Esophagus muscularis mucosa (tissue), 4 donors: ENCODE data around the gene TAGLN2. TPM values are rescaled to one million over a fixed set of nuclear protein-coding genes. Genes with fewer than 3 reads are reported as not detected.
A peak's percentile ranks its signal among the peaks of the same experiment; 100 is the strongest.

Experiments used
- DNase-seq: peaks from one replicate; pipeline ENCODE4 v3.0.0-alpha.2; 2017; ENCODE audit errors: extremely low spot score
- H3K27ac ChIP-seq, 4 donors: fragments of 200-600 bp; sonication (generic); replicated peaks in 1 of 4; 1 replicate in 3 of 4; 2 replicates in 1 of 4; pipeline ENCODE4 v1.5.1; 2016 to 2019; ENCODE audit warnings: mild to moderate bottlenecking in 1 of 4
- H3K27me3 ChIP-seq, 4 donors: fragments of 200-600 bp; sonication (generic); one replicate each; pipeline versions ENCODE4 v1.5.1 to v1.6.0; 2016 to 2019
- H3K36me3 ChIP-seq, 4 donors: fragments of 200-600 bp; sonication (generic); one replicate each; pipeline ENCODE4 v1.5.1; 2016 to 2019
- H3K4me1 ChIP-seq, 4 donors: fragments of 200-600 bp; sonication (generic); one replicate each; pipeline ENCODE4 v1.5.1; 2016 to 2019
- H3K4me3 ChIP-seq, 4 donors: fragments of 200-600 bp; sonication (generic); 1 replicate in 2 of 4; 2 replicates in 2 of 4; pipeline ENCODE4 v1.5.1; 2016 to 2019; ENCODE audit warnings: mild to moderate bottlenecking in 4 of 4, moderate library complexity in 1 of 4
- H3K9me3 ChIP-seq, 4 donors: fragments of 200-600 bp; sonication (generic); 1 replicate in 3 of 4; 2 replicates in 1 of 4; pipeline ENCODE4 v1.5.1; 2016 to 2019
- EP300 ChIP-seq: sonication (generic); formaldehyde crosslinking; IDR thresholded peaks from one replicate; pipeline ENCODE4 v1.6.1; 2017; ENCODE audit warnings: antibody characterized with exemption
- POLR2A ChIP-seq: fragments of 450-650 bp; IDR thresholded peaks from one replicate; pipeline ENCODE4 v1.6.1; 2017; ENCODE audit warnings: antibody characterized with exemption, moderate library complexity, mild to moderate bottlenecking, low read depth
- POLR2AphosphoS5 ChIP-seq, 2 donors: sonication (generic); formaldehyde crosslinking; IDR thresholded peaks; one replicate each; pipeline ENCODE4 v1.6.1; 2017; ENCODE audit warnings: antibody characterized with exemption in 2 of 2
- WGBS: methylation state at CpG from one replicate; pipeline ENCODE4 v1.1.5; 2018; 5-methylcytosine and 5-hydroxymethylcytosine counted together
- intact Hi-C: fragments of 100-400 bp; cut with DNase I; formaldehyde crosslinking; loops from one replicate; pipeline ENCODE4 v1.15.1; 2023
- total RNA-seq, 4 donors: library from RNA; depleted of rRNA; stranded (reverse); fragments of >200 nt; gene quantifications; one replicate each; pipeline versions ENCODE4 v1.1.0 to v1.2.1, GENCODE V29; 2016
- TF ChIP-seq, protein P1 (sequence below), 3 experiments: fragments of 200-600 bp in 2 of 3; fragments of 450-650 bp in 1 of 3; sonication (generic) in 2 of 3; IDR thresholded peaks; one replicate each; pipeline ENCODE4 v1.5.1; 2017 to 2019; ENCODE audit warnings: antibody characterized with exemption in 3 of 3, mild to moderate bottlenecking in 2 of 3, moderate library complexity in 1 of 3

Gene TAGLN2
- total RNA-seq, 4 donors from 2014 or later: 125 to 276 (median 228) TPM

DNA sequence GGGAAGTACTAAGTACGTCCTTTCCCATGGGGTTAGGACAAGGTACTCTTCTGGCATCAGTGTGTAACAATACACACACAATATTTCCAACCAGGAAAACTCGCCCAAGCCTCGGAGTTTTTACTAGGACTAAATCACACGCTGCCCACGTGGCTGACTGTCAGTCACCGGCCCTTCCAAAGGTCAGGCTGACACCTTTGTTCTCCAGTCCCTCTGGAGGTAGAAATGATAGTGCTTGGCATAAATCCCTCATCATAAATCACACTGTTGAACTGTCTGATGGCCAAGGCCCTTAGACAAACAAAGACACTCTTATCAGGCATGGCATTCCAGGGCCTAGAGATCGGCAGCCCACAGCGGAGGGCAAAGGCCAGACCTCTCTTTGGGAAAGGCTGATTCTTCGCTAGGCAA lies 45.6 kb upstream of the TAGLN2 start:
- Histone ChIP-seq H3K4me3 (no peak overlapping the region), H3K9me3 (no peaks in the 10 kb centered on the region), H3K4me1 (no peaks in the 10 kb centered on the region), H3K27ac (no peak overlapping the region), H3K27me3 (peaks cover 0 to 12% (median 0%) of the 10 kb centered on the region in 4 donors), H3K36me3 (no peaks in the 10 kb centered on the region)
- DNase-seq: no peak
- intact Hi-C loops: no loop called here
- TF ChIP-seq POLR2AphosphoS5 (IDR thresholded peaks at IDR 0.05) (no peak), EP300 (no peak), POLR2A (no peak)
- TF ChIP-seq, protein P1, sequence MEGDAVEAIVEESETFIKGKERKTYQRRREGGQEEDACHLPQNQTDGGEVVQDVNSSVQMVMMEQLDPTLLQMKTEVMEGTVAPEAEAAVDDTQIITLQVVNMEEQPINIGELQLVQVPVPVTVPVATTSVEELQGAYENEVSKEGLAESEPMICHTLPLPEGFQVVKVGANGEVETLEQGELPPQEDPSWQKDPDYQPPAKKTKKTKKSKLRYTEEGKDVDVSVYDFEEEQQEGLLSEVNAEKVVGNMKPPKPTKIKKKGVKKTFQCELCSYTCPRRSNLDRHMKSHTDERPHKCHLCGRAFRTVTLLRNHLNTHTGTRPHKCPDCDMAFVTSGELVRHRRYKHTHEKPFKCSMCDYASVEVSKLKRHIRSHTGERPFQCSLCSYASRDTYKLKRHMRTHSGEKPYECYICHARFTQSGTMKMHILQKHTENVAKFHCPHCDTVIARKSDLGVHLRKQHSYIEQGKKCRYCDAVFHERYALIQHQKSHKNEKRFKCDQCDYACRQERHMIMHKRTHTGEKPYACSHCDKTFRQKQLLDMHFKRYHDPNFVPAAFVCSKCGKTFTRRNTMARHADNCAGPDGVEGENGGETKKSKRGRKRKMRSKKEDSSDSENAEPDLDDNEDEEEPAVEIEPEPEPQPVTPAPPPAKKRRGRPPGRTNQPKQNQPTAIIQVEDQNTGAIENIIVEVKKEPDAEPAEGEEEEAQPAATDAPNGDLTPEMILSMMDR (IDR thresholded peaks at IDR 0.05): no peak
- WGBS: 74% methylated on average over 9 of the region's 9 CpGs

DNA sequence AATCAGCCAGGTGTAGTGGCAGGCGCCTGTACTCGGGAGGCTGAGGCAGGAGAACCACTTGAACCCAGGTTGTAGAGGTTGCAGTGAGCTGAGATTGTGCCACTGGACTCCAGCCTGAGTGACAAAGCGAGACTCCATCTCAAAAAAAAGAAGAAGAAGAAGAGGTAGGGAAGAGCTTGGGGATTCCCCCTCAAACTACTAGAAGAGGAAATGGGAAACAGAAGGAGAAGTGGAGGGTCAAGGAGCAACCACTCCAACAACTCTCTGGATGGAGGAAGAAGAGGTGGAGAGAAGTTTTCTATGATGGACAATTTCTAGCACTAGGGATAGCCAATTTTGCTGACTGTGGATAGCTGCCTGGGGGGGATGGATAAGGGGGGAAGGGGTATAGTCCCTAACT lies 43.6 kb upstream of the TAGLN2 start:
- WGBS: 94% methylated on average over 3 of the region's 3 CpGs
- H3K27me3 ChIP-seq: peaks cover 0 to 12% (median 0%) of the 10 kb centered on the region in 4 donors
- no peak overlapping the region for H3K27ac ChIP-seq
- H3K36me3 ChIP-seq: no peaks in the 10 kb centered on the region
- no peaks in the 10 kb centered on the region for H3K9me3 ChIP-seq
- DNase-seq: no peak
- no peak for TF ChIP-seq EP300
- no peak for TF ChIP-seq POLR2AphosphoS5 (IDR thresholded peaks at IDR 0.05)
- no peak for TF ChIP-seq POLR2A
- TF ChIP-seq, protein P1 (IDR thresholded peaks at IDR 0.05): no peak
- no peaks in the 10 kb centered on the region for H3K4me1 ChIP-seq
- intact Hi-C loops: no loop called here
- H3K4me3 ChIP-seq: no peak overlapping the region

- TF ChIP-seq EP300 (no peak), POLR2A (no peak), POLR2AphosphoS5 (IDR thresholded peaks at IDR 0.05) (no peak)
- TF ChIP-seq, protein P1 (IDR thresholded peaks at IDR 0.05): no peak
- 92% methylated on average over 2 of the region's 2 CpGs for WGBS
- H3K9me3 ChIP-seq: no peaks in the 10 kb centered on the region
Measured at GRCh38 chr1:159965263-159965662, 40.0 kb upstream of the TAGLN2 start.

GRCh38 chr1:159964144-159964543 lies 38.8 kb upstream of the TAGLN2 start:
- intact Hi-C loops: no loop called here
- DNase-seq: no peak
- Histone ChIP-seq H3K9me3 (no peaks in the 10 kb centered on the region), H3K27ac (no peak overlapping the region), H3K36me3 (no peaks in the 10 kb centered on the region), H3K4me1 (peaks cover 0 to 6% (median 3%) of the 10 kb centered on the region in 4 donors), H3K27me3 (no peaks in the 10 kb centered on the region), H3K4me3 (no peak overlapping the region)
- TF ChIP-seq POLR2A (no peak), EP300 (no peak), POLR2AphosphoS5 (IDR thresholded peaks at IDR 0.05) (no peak)
- TF ChIP-seq, protein P1 (IDR thresholded peaks at IDR 0.05): no peak
- 73% methylated on average over 3 of the region's 3 CpGs for WGBS

More at GRCh38 chr1:159965263-159965662, 40.0 kb upstream of the TAGLN2 start:
- intact Hi-C loops: no loop called here
- Histone ChIP-seq H3K36me3 (no peaks in the 10 kb centered on the region), H3K4me3 (no peak overlapping the region), H3K4me1 (peaks cover 0 to 6% (median 3%) of the 10 kb centered on the region in 4 donors), H3K27me3 (no peaks in the 10 kb centered on the region), H3K27ac (no peak overlapping the region)
- DNase-seq: no peak

- Histone ChIP-seq H3K4me1 (peaks cover 0 to 6% (median 3%) of the 10 kb centered on the region in 4 donors), H3K9me3 (no peaks in the 10 kb centered on the region), H3K27ac (no peak overlapping the region), H3K4me3 (peak overlapping the region in 1 of 4 donors; percentile 10), H3K27me3 (no peaks in the 10 kb centered on the region), H3K36me3 (no peaks in the 10 kb centered on the region)
- DNase-seq: no peak
- intact Hi-C loops: no loop called here
- WGBS: 92% methylated on average over 11 of the region's 11 CpGs
- TF ChIP-seq, protein P1 (IDR thresholded peaks at IDR 0.05): no peak
Measured at GRCh38 chr1:159962176-159962575, 36.9 kb upstream of the TAGLN2 start.
